Activated CD4-positive, alpha-beta T cell treated with anti-CD3 and anti-CD28 coated beads for 4 hours (primary cell): ENCODE results near the gene FRK.
"Not testable (repeated sequence)": the region's sequence is repeated elsewhere in the genome, so short reads cannot be mapped to it uniquely, and the experiment has no call there.

ENCODE experiments used
- DNase-seq, 2 donors: peaks; one replicate each; pipeline ENCODE4 v3.0.0-alpha.2; 2020

FRK gene

DNA sequence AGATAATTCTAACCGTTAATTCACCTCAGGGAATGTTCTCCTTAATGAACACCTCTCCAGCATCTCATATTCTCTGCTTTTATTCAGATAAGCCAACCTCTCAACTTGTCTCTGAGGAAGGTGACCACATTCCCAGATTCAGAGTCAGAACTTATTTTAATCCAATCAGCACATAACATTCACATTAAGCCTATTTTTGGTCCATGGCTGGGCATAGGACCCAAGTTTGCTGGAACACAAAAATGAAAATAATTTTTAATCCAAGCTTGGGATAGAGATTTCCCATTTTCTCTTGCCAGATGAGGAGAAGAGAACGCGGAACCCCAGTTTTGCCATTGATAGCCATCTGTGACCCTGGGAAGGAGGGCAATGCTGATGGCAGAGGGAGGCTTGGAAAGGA, 126.5 kb downstream of the FRK start:
- DNase-seq, result no peak

DNA sequence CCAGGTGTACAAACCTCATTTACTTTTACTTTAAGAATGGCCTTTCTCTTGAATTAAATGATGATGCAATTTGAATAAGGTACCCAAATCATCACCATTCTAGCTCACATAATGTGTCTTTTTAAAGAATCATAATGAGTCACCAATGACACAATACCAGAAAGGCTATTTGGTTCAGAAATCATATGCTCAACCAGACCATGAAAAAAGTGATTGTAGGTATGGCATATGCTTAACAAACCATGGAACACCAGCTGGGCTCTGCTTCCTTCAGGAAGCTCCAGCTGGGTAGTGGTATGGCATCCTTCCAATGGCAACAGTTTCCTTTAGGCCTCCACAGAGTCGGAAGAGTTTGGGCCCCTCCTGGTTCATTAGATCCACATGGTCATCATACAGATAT, 128.2 kb downstream of the FRK start:
- DNase-seq, result no peak

DNA sequence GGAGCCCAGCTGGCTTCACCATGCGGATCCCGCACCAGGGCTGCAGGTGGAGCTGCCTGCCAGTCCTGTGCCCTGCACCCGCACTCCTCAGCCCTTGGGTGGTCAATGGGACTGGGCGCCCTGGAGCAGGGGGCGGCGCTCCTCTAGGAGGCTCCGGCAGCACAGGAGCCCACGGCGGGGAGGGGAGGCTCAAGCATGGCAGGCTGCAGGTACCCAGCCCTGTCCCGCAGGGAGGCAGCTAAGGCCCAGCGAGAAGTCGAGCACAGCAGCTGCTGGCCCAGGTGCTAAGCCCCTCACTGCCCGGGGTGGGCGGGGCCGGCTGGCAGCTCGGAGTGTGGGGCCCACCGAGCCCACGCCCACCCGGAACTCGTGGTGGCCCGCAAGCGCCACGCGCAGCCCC, 132.7 kb downstream of the FRK start:
- not testable (repeated sequence) for DNase-seq

DNA sequence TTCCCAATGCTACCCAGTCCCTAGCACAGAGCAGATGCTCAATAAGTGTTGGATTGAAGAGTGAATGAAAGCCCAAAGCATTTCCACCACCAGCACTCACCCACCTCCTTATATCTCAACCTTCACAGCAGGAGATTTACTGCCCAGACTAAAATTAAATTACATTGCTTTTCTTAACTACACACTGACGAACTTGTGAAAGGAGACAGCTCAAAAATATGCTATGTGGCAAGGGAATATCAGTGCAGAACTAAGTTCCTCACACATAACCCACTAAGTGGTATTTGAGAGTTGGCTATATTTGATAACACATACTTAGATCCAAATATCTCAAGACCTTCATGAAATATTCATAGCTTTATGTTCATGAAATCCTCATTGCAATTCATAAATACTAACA, 137.7 kb downstream of the FRK start:
- DNase-seq, result no peak

DNA sequence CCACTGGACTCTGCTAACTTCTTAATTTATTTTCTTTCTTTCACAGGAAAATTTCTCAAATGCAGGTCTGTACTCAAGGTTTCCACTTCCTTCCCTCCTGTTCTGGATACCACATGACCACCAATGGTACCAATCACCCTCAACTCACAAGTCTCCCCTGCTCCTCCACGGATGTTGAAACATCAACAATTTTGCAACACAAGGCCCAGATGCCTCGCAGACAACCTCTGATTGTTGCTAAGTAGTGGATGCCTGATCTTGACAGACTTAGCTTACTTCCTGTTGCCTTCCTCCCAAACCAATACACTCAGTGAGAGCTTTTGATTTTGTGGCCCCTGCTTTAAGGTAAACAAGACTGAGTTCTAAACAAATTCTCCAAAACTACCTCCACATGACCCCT, 146.6 kb downstream of the FRK start:
- no peak for DNase-seq

DNA sequence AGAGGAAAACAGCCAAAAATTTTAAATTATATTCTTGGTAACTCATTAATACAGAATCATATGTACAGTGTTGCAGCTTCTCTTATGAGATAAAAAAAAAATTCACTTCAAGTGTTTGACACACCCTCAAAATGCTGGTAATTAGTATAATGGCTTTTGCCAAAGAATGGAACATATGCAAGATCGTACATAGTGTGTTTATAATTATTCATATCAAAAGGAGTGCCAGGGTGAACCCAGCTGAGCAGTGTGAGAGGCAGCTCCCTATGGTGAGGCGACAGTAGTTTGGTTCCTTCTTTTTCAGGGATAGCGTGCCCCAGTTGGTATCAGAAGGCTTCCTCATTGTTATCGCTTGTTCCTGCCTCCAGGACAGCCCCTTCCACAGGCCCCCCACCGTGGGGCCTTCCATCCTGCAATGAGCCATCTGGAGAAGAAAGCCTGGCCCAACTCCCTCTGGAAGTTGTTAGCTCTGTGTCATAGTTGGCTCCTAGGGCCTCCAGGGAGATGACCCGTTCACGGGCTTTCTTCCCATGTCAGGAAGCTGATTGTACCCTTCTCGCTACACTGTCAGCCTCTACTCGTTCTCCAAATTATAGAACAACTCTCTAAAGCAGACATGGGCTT, 150.7 kb downstream of the FRK start:
- no peak for DNase-seq

DNA sequence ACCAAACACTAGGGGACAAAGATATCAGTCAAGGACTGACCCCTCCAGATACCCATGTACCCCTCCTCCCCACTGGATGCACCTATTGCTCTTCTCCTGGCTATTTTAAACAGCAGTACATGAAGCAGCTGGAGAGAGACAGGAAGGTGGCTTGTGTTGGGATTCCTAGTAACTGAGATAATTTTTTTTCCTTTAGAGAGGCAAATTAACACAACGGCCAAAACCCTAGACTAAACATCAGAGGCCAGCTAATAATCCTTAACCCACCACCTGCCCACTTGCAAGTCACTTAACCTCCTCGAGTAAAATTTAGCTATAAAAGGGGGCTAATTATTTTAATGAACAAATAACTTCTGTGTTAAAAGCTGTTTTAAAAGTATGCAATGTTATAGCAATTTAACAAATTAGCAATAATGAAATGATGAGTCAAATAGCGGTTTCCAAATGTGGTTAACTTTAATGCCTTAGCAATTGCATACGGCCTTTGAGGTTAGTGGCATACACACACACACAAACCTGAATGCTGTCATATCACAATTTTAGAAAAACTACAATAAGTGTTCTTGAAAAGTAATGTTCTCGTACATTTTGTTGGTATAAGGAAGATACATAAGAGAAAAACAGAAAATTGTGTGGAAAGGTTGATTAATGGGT, 151.7 kb downstream of the FRK start:
- no peak for DNase-seq

DNA sequence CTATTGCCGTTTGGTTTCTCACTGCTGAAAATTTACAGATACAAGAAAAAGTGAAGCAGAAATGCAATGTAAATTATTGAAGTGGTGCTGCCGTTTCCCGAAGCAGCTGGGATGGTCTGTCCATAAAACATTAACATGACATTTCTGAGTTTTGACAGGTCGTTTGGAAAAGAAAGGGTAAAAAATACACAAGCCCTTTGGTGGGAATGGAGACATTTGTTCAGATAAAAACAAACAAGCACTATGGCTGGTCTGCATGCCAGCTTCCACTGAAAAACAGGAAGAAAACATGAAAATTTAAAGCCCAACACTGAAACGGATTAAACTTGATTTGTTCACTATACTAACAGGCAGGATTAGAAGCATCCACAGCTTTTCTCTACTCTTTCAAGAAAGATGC, 155.2 kb downstream of the FRK start:
- no peak for DNase-seq

DNA sequence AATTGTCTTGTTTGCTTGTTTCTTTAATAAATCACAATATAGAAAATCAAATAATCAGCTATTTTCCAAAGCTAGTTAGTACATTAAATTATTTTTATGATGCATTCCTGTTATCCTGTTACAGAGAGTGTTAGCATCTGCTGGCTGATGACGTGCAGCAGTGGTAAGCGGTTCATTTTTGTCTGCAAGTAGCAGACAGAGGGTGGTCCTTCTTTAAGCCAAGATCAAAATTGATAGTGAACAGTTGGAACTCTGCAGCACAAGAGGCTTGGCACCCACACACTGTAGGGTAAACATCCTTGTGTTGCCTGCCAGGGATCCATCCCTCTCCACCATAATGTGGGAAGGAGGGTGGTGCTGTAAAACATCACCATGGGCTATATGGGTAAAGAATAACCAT, 158.3 kb downstream of the FRK start:
- no peak for DNase-seq

DNA sequence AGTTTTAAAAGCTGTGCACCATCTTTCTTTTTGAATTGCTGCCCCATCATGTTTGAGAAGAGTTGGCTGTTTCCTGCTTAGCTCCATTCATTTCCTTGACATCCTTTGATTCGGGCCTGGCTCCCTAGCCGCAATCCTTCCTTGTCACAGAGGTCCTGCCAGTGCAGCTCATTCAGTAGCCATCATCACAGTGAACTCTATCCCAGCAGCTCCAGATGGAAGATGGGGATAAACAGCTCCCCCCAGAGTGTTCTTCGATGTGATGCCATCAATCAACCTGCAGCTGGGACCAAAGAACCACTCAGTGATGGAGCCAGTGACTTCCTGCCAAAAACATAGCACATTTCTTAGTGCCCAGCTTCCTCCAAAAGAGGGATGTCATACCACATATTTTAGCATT, 158.8 kb downstream of the FRK start:
- no peak for DNase-seq

DNA sequence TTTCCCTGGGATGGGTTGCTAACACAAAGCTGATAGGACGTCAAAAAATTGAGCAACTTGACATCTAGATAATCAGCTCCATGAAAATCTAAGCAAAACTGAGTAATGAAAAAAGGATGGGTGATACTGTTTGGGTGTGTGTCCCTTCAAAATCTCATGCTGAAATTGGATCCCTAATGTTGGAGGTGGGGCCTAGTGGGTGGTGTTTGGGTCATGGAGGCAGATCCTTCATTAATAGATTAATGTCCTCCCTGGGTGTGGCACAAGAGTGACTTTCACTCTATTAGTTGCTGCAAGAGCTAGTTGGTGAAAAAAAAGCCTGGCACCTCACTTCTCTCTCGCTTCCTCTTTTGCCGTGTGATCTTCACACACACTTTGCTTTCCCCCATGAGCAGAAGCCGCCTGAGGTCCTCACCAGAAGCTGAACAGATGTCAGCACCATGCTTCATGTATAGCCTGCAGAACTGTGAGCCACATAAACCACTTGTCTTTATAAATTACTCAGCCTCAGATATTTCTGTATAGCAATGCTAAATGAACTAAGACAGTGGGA, 160.9 kb downstream of the FRK start:
- DNase-seq, result no peak

DNA sequence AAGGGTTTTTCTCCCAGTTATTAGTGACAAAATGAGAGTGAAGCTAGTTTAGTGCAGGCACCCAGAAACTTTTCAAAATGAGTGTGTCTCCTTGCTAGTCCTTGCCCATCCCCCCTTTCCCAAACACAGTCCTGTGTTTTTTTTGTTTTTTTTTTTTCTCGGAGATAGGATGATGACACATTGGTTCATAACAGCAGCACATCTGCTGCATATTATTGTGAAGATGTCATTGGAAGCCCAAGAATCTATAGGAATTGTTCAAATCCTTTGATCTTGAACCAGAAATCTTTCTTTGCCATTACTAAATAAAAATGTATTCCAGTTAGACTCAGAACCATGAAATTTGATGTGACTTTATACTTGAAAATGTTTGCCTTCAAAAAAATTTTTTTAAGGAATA, 162.4 kb downstream of the FRK start:
- DNase-seq, result no peak

DNA sequence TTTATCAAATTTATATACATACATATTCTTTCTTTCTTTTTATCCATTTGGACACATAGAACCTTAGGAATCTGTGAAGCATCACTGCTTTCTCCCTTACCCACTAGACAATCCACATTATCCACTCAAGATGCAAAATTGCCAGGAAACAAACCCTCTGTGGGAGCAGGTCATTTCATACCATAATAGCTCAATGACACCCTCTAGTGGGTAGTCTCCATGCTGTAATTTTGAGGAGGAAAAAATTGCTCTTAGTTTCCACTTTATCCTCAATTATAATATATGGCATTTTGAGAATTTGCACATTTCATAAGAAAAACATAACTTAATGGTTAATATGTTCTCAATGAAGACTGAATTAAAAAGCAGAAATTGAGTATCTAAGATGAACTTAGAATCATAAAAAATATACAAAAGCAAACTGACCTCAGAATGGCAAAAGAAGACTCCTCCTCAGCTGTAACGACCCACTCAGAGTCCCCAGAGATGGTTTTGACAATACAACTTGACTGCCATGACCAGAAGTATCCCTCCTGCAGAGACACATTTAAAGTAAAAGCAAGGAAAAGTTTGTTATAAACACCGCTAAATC, 164.1 kb downstream of the FRK start:
- no peak for DNase-seq

DNA sequence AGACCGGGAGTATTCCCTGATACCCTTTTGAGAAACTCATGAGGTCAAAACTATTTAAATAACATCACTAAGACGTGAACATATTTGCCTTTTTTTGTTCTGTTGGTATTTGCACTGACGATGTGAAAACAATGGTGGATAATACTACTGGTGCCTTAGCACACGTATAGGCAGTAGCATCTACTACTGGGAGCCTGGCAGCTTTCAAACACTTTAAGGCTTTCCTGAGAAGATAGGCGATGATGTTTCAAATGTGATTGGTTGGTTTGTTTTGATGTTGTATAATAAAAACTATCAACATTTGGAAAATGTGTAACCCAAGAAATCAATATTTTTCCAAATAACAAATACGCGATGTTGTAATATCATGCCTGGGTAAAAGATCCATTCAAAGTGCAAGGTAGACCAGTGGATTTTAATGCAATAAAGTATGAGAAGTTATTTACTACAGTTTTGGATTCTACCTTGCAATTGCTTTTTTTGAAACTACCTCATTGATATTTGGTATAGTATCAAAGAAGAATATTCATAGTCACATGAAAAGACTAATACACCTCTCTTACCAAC, 166.2 kb downstream of the FRK start:
- DNase-seq, result no peak

DNA sequence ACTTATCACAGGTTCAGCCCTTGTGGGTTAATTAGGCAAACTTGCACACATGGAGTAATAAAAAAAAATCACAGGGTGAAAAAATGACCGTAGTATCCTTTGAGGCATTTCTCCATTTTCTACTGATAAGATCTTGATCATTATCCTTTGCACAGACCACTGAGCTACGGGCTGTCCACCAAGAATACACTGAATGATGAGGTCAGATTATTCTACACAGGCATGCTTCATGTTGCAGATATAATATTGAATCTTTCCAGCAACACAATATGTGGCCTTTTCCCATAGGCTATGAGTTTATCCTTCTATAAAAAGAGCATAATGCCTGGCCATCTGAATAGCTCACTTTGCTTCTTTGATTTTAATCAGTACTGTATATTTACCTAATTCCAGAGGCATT, 168.9 kb downstream of the FRK start:
- DNase-seq, result no peak

DNA sequence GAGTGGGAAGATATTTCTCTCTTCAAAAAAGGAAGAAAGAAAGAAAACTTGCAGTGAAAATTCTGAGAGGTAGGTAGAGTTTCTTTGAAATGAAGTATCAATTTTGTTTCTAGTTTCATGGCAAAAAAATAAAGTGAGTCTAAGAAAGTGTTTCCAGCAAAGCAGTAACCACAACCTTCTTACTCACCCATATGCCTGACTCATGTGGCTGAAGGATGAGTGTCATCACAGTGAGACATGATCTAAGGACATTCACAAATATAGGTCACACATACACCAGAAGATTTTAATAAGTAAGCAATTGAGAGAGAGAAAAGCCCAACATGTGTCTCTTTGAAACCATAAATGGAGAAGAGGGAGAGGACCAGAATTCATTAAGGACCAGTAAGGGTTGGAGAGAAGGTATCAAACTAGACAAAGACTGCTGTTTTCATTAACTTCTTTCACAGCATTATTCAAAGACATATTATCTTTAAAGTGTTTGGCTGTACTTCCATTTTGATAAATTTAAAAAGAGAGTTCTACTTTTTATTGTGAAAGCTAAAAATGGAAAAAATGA, 169.5 kb downstream of the FRK start:
- DNase-seq, result no peak

DNA sequence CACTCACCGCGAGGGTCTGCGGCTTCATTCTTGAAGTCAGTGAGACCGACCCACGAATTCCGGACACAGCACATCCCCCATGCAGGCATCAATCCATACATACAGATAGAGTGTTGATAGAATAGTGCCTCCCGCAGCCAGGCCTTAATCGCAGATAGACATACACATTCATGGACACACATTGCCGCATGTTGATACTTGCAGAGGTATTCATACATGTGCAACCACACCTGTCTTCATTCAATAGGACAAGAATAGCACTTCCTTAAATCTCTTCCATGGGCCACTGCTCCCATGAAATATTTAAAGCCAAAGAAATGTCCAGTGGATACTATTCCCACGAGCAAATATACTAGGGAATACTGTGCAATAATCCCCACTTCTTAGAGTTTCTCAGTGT, 170.5 kb downstream of the FRK start:
- no peak for DNase-seq

DNA sequence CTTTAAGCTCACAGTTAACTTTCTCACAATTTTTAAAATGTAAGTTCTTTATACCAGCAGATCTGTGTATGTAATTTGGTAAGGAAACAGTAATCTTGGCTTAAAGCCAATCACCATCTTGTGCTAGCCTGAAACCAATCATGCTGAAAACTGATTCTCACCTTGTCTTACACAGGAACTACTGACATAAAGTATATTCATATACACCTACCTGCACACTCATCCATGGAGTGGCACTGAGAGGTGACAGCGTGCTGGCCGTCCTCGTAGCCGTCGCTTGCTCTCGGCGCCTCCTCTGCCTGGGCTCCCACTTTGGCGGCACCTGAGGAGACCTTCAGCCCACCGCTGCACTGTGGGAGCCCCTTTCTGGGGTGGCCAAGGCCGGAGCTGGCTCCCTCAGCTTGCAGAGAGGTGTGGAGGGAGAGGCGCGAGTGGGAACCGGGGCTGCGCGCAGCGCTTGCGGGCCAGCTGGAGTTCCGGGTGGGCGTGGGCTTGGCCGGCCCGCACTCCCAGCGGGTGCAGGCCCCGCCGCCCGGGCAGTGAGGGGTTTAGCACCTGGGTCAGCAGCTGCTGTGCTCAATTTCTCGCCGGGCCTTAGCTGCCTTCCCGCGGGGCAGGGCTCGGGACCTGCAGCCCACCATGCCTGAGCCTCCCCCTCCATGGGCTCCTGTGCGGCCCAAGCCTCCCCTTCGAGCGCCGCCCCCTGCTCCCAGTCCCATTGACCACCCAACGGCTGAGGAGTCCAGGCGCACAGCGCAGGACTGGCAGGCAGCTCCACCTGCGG, 171.8 kb downstream of the FRK start:
- not testable (repeated sequence) for DNase-seq

DNA sequence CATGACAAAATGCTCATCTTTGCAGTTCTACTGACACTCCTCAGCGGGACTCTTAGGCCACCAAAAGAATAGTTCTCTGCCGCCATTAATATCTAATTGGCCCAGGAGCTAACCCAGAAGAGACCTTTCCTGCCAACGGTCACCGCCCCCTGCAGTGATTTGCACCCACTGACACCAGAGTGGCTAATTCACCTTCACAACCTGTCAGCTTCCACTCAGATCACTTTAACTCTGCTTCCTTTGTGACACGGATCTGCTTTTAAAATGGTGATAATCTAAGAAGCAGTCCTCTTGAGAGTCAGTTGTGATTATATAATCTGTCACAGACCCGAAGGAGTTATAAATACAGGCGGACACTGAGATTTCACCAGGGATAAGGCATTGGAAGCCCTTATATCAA, 172.8 kb downstream of the FRK start:
- DNase-seq, result no peak

DNA sequence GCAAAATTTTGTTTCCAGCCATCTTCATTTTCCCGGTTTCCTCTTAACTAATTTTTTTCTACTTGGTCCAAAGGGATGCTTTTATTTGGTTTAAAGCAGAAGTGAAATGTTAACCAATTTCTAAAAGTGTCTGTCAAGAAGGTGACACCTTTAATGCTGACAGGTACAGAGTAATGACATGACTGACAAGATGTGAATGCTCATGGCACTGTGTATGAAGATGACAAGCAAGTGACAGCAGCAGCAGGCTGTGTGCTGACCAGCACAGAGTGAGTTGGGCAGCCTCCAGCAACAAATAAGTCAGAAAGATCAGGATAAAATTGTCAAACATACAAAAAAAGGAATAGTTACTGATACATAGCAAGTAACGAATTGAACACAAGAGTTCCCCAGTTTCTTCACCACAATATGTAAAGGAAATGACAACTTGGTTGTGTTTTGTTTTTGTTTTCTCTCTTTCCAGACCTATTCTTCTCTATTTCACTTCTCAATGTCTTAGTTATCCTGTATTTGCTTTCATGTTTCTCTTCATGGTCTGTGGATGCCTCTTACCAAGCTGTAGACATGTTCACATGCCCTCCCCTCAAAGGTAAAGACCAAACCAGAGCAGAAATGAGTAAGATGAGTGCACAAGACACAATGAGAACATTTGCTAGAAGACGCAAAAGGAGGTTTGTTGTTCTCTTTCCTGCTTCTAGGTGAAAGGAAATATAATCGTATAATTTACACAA, 174.9 kb downstream of the FRK start:
- DNase-seq, result no peak

DNA sequence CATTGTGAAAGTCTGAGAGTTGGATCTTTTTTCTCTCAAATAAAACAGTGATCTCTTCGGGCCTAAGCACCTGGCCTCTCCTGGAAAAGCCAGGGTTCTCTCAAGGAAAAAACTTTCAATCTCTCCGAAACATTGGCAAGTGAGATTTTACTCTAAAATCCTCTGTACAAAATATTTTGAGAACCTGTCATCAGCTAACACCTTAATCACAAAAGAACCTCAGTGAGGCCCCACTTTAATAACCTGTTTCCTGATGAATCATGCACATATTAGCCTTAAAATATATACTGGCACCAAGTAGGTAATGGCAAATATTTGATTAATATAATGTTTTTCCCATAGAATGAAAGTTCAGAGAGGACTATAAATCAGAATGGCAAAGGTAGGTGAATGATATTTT, 177.9 kb downstream of the FRK start:
- DNase-seq, result no peak

DNA sequence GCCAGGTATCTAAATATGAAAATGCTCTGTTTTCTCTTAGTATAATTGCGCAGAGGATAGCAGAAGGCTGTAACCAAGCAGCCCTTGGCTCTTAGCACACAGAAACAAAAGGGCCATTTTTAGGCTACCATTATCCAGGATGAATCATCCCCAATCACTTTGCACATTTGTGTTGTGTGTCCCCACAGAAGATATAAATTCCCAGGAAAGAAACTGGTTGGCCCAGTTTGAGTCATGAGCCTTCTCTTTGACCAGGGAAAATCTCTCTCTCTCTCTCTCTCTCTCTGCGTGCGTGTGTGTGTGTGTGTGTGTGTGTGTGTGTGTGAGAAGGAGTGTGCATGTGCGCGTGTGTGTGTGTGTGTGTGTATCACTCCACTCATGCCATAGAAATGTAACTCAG, 178.5 kb downstream of the FRK start:
- no peak for DNase-seq
